Measurements from ENCODE around the gene PAM16.
"Not testable (repeated sequence)": the region's sequence is repeated elsewhere in the genome, so short reads cannot be mapped to it uniquely, and the experiment has no call there.

The PAM16 gene

GRCh38 chr16:4334724-4335495 lies 16.2 kb downstream of the PAM16 start:
- DNase-seq (ENCODE audit: low read depth, low spot score): no peak

- not testable (repeated sequence) for DNase-seq (ENCODE audit: low read depth, low spot score)
Observed at GRCh38 chr16:4333714-4334113, 17.4 kb downstream of the PAM16 start.

GRCh38 chr16:4333308-4333638 lies 17.8 kb downstream of the PAM16 start:
- DNase-seq (ENCODE audit: low read depth, low spot score): no peak

GRCh38 chr16:4332623-4333307 lies 18.4 kb downstream of the PAM16 start:
- no peak for DNase-seq (ENCODE audit: low read depth, low spot score)

- no peak for DNase-seq (ENCODE audit: low read depth, low spot score)
Observed at GRCh38 chr16:4332083-4332482, 19.0 kb downstream of the PAM16 start.

- no peak for DNase-seq (ENCODE audit: low read depth, low spot score)
Observed at GRCh38 chr16:4330277-4330874, 20.7 kb downstream of the PAM16 start.

- no peak for DNase-seq (ENCODE audit: low read depth, low spot score)
Observed at GRCh38 chr16:4328782-4329775, 22.0 kb downstream of the PAM16 start.

- no peak for DNase-seq (ENCODE audit: low read depth, low spot score)
Observed at GRCh38 chr16:4328046-4328781, 22.9 kb downstream of the PAM16 start.

- no peak for DNase-seq (ENCODE audit: low read depth, low spot score)
Observed at GRCh38 chr16:4327386-4328045, 23.6 kb downstream of the PAM16 start.

GRCh38 chr16:4325253-4325758 lies 25.8 kb downstream of the PAM16 start:
- DNase-seq (ENCODE audit: low read depth, low spot score): no peak

GRCh38 chr16:4324492-4325252 lies 26.4 kb downstream of the PAM16 start:
- DNase-seq (ENCODE audit: low read depth, low spot score): no peak

GRCh38 chr16:4323845-4324488 lies 27.2 kb downstream of the PAM16 start:
- DNase-seq (ENCODE audit: low read depth, low spot score): no peak

GRCh38 chr16:4323071-4323844 lies 27.9 kb downstream of the PAM16 start:
- no peak for DNase-seq (ENCODE audit: low read depth, low spot score)

- DNase-seq (ENCODE audit: low read depth, low spot score): no peak
Observed at GRCh38 chr16:4322121-4323052, 28.7 kb downstream of the PAM16 start.

- no peak for DNase-seq (ENCODE audit: low read depth, low spot score)
Observed at GRCh38 chr16:4321286-4322120, 29.6 kb downstream of the PAM16 start.

GRCh38 chr16:4320571-4321137 lies 30.5 kb downstream of the PAM16 start:
- no peak for DNase-seq (ENCODE audit: low read depth, low spot score)

Data from smooth muscle cell of the brain vasculature (primary cell).